GM12872 (cell line): ENCODE measurements around the gene DLD.

Experiments
- TF ChIP-seq, protein P1 (sequence below): IDR thresholded peaks from 3 replicates; pipeline ENCODE4 v1.5.1; 2011; ENCODE audit warnings: low read depth, mild to moderate bottlenecking, low read length, moderate library complexity; ENCODE audit not compliant: insufficient read depth

Gene DLD

DNA sequence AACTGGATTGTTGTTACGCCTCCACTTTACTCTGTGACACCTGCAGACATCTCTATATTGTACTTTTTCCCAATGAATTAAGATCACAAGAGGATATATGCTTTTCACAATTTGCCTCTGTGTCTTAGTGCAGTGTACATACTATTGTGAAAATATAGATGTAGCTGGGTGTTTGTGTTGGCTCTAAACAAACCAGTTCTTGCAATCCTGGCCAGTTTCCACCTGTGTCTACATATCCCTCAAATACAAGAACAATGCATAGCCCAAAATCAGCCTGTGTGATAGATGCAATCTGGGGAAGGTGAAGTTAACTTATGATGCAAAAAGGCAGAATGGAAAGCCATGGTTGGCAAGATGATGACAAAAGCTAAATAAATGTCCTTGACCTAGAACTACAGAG lies 36.5 kb upstream of the DLD start:
- TF ChIP-seq, protein P1, sequence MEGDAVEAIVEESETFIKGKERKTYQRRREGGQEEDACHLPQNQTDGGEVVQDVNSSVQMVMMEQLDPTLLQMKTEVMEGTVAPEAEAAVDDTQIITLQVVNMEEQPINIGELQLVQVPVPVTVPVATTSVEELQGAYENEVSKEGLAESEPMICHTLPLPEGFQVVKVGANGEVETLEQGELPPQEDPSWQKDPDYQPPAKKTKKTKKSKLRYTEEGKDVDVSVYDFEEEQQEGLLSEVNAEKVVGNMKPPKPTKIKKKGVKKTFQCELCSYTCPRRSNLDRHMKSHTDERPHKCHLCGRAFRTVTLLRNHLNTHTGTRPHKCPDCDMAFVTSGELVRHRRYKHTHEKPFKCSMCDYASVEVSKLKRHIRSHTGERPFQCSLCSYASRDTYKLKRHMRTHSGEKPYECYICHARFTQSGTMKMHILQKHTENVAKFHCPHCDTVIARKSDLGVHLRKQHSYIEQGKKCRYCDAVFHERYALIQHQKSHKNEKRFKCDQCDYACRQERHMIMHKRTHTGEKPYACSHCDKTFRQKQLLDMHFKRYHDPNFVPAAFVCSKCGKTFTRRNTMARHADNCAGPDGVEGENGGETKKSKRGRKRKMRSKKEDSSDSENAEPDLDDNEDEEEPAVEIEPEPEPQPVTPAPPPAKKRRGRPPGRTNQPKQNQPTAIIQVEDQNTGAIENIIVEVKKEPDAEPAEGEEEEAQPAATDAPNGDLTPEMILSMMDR, result no peak

DNA sequence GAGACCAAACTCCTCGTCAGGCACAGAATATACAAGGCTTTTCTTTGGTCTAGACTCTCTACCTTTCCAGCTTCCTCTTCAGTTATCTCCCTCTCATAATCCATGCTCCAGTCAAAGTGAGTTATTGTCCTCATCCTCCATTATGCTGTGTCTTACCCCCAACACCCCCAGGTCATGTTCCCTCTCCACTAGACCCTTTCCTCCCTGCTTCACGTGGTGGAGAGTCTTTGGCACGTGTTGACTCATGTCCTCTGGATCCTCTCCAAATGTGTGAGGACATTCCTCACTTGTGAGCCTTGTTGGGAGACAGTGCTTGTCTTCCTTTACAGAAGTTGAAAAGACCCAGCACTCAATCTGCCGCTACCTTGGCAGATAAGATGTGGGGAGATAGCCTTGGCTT lies 36.0 kb upstream of the DLD start:
- TF ChIP-seq, protein P1, result no peak

DNA sequence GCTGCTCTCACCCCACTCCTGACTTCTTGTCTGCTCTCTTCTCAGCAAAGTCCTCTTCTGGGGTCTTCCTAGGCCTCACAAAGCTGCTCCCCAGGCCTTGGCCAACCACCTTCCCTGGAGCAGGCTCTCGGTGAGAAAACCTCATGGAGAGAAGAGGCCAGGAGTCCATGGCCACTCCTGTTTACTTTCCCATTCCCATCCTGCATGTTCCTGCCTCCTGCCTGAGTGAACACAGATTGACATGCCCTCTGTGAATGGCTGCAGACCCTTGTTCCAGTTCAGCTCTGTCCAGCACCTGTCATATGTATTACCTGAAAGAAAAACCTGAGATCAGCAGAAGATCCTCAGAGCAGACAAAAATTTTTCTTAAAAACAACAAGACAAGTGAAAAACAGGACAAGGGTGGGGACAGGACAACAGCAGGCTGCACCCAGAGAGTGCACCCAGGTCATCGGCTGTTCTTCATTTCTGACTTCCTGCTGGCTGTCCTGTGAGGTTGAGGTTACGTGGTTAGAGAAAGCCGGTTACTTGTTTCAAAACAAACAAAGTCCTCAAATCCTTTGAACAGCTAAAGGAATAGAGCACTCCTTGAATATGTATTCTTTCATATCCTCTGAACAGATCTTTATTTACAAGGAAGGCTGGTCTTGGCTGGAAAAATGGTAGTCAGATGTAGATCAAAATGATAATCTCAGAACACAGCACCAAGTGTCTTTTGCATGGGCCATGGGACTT lies 34.0 kb upstream of the DLD start:
- TF ChIP-seq, protein P1, result no peak

DNA sequence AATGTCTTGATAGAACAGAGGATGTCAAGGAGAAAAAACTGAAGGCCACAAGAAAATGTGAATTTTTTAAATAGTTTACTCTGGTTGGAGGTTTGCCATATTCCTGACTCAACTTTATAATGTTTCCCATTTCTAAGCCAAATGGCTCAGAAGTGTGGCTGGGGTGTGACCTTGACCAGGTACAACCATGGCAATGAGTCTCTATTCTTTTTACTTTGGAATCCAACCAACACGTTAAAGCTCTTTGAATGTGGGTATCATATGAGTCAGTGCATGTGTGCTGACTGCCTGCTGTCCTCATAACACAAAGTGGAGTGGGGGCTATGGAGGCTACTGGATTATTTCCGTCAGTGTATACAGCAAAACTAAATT lies 33.5 kb upstream of the DLD start:
- TF ChIP-seq, protein P1, result no peak

DNA sequence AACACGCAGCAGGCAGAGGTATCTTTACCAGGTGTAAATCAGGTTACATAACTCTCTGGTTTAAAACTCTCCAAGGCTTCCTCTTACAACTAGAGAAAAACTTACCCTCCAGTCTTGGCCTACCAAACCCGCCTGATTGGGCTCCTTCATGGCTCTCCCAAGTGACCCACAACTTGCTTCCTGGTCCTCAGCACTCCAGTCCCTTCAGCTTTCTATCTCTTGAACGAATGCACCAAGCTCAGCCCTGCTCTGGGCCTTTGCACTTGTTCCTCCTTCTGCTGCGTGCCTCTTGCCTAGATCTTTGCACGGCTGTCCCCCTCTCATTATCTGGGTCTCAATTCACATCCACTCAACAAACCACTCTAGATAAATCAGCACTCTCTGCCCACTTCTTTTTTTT lies 32.7 kb upstream of the DLD start:
- TF ChIP-seq, protein P1, result no peak

DNA sequence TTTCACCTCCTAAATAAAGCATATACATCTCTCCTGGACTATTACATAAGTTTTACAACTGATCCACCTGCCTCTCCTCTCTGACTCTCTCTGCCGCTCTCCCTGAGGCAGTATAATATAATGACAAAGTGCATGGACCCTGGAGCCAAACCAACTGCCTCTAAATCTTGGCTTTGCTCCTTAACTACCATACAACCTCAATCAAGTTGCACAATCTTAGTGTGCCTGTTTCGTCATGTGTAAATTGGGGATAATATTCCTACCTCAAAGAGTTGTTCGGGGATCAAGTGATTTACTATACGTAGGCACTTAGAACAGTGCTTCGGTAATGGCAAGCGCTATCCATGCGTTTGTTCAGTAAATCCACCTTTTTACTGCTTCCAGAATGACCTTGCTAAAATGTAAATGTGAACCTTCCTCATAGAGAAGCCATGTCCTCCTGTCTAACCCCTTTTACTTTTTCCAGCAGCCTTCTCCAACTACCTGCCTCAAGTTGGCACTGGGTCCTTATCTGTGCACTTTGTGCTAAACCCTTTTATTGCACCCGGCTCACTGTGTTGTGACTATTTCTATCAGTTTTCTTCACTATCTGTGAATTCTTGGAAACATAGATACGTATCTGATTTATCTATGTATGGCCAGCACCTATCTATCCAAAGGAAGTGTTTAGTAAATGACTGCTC lies 30.6 kb upstream of the DLD start:
- TF ChIP-seq, protein P1, result no peak

DNA sequence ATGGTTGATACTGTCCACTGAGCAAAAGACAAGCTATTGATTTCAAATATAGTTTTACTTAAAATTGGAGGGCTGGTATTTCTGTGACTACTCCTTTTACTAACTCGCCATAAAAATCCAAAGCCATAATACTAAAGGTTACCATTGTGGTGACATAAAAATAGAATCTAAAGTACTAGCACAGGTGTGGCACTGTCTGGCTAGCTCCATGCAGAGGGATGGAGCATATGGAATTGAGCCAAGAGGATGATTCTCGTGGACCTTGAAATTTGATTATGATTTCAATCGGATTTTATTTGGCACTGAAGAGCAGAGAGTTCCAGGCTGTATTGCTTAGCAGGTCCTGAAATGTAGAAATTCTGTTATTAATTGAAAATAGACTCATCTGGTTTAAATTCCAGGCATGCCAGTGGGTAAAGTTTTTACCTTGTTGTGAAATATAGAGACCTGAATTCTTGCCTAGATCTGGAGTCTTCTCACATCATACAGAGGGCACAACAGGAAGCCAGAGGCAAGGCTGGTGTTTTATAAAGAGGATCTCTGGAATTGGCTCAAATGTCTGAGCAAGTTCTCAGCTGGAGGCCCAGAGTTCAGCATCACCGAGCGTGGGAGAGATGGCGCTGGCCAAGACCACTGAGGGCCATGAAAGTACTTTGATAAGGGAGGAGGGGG lies 29.9 kb upstream of the DLD start:
- TF ChIP-seq, protein P1, result no peak
